ENCODE data around the gene DTX3. TPM values are rescaled to one million over a fixed set of nuclear protein-coding genes. Genes with fewer than 3 reads are reported as not detected.
"Not testable (repeated sequence)": the region's sequence is repeated elsewhere in the genome, so short reads cannot be mapped to it uniquely, and the experiment has no call there.

Gene DTX3
- total RNA-seq, 3 donors from 2014 or later: 4.3 to 65.5 (median 7.0) TPM

GRCh38 chr12:57617942-57618341, 13.3 kb downstream of the DTX3 start:
- ATAC-seq (no peak), DNase-seq (no peak)
- H3K9me3 ChIP-seq: no peaks in the 10 kb centered on the region
- peaks cover 11% of the 10 kb centered on the region for H3K4me1 ChIP-seq (ENCODE audit: low read depth)
- no peak overlapping the region for H3K4me3 ChIP-seq
- TF ChIP-seq, protein P1, sequence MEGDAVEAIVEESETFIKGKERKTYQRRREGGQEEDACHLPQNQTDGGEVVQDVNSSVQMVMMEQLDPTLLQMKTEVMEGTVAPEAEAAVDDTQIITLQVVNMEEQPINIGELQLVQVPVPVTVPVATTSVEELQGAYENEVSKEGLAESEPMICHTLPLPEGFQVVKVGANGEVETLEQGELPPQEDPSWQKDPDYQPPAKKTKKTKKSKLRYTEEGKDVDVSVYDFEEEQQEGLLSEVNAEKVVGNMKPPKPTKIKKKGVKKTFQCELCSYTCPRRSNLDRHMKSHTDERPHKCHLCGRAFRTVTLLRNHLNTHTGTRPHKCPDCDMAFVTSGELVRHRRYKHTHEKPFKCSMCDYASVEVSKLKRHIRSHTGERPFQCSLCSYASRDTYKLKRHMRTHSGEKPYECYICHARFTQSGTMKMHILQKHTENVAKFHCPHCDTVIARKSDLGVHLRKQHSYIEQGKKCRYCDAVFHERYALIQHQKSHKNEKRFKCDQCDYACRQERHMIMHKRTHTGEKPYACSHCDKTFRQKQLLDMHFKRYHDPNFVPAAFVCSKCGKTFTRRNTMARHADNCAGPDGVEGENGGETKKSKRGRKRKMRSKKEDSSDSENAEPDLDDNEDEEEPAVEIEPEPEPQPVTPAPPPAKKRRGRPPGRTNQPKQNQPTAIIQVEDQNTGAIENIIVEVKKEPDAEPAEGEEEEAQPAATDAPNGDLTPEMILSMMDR (IDR thresholded peaks at IDR 0.05): no peak
- intact Hi-C loops (cut with DNase I, micrococcal nuclease): no loop called here
- H3K36me3 ChIP-seq (ENCODE audit: low read depth): no peaks in the 10 kb centered on the region

DNA sequence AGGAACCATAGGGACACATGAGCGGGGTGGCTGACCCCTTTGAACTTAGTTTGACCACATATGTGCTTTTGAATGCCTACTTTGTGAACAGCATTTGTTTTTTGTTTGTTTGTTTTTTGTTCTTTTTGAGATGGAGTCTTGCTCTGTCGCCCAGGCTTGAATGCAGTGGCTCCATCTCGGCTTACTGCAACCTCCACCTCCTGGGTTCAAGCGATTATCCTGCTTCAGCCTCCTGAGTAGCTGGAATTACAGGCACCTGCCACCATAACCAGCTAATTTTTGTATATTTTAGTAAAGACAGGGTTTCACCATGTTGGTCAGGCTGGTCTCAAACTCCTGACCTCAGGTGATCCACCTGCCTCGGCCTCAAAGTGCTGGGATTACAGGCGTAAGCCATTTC, 13.8 kb downstream of the DTX3 start:
- not testable (repeated sequence) for H3K36me3 ChIP-seq (ENCODE audit: low read depth); DNase-seq
- peaks cover 11% of the 10 kb centered on the region for H3K4me1 ChIP-seq (ENCODE audit: low read depth)

GRCh38 chr12:57618966-57619433, 14.4 kb downstream of the DTX3 start:
- no peak for ATAC-seq
- TF ChIP-seq, protein P1 (IDR thresholded peaks at IDR 0.05): no peak
- Histone ChIP-seq H3K9me3 (no peaks in the 10 kb centered on the region), H3K4me1 (ENCODE audit: low read depth) (peaks cover 11% of the 10 kb centered on the region), H3K4me3 (no peak overlapping the region), H3K36me3 (ENCODE audit: low read depth) (no peaks in the 10 kb centered on the region)
- intact Hi-C loops (cut with DNase I, micrococcal nuclease): no loop called here
- DNase-seq: no peak

More for the DNA sequence above, 13.8 kb downstream of the DTX3 start:
- ATAC-seq; intact Hi-C loops (cut with DNase I, micrococcal nuclease); H3K4me3 ChIP-seq; H3K9me3 ChIP-seq: not testable (repeated sequence)

GRCh38 chr12:57619434-57620244, 15.0 kb downstream of the DTX3 start:
- TF ChIP-seq, protein P1 (IDR thresholded peaks at IDR 0.05): no peak
- Histone ChIP-seq H3K9me3 (no peaks in the 10 kb centered on the region), H3K4me3 (no peak overlapping the region), H3K36me3 (ENCODE audit: low read depth) (no peaks in the 10 kb centered on the region), H3K4me1 (ENCODE audit: low read depth) (peaks cover 11% of the 10 kb centered on the region)
- intact Hi-C loops (cut with DNase I, micrococcal nuclease): loop anchor here (5.0 kb wide), 1 partner anchor 37 kb away; no protein-coding TSS in a partner anchor
- DNase-seq (peak in 2 of 3 donors; percentile 41 to 62), ATAC-seq (peak; percentile 70)

- H3K9me3 ChIP-seq: no peaks in the 10 kb centered on the region
- no peak for ATAC-seq
- TF ChIP-seq, protein P1 (IDR thresholded peaks at IDR 0.05): no peak
- H3K36me3 ChIP-seq (ENCODE audit: low read depth): no peaks in the 10 kb centered on the region
- no peak for DNase-seq
- intact Hi-C loops (cut with DNase I, micrococcal nuclease): loop anchor here (5.0 kb wide), 1 partner anchor 38 kb away; no protein-coding TSS in a partner anchor
- peaks cover 11% of the 10 kb centered on the region for H3K4me1 ChIP-seq (ENCODE audit: low read depth)
- H3K4me3 ChIP-seq: no peak overlapping the region
Measured at GRCh38 chr12:57620245-57620935, 15.8 kb downstream of the DTX3 start.
